ENCODE measurements around the gene ASIC3. TPM values are rescaled to one million over a fixed set of nuclear protein-coding genes. Genes with fewer than 3 reads are reported as not detected.

ASIC3 gene
- total RNA-seq, 2 donors from 2014 or later: 1.7 to 11.0 TPM

GRCh38 chr7:151070574-151070960, 22.2 kb downstream of the ASIC3 start:
- Histone ChIP-seq H3K4me3 (no peak overlapping the region), H3K9me3 (no peaks in the 10 kb centered on the region), H3K27ac (no peak overlapping the region), H3K4me1 (replicated peaks) (no peaks in the 10 kb centered on the region), H3K27me3 (replicated peaks; ENCODE audit: insufficient read depth) (no peaks in the 10 kb centered on the region), H3K36me3 (peaks cover 11 to 37% of the 10 kb centered on the region in 2 donors)
- TF ChIP-seq POLR2A (IDR thresholded peaks at IDR 0.05) (no peak), POLR2AphosphoS5 (IDR thresholded peaks at IDR 0.05) (no peak), CTCF (IDR thresholded peaks at IDR 0.05) (no peak)
- intact Hi-C loops (cut with DNase I): no loop called here
- 92% methylated on average over 15 of the region's 15 CpGs for WGBS
- DNase-seq (ENCODE audit: low spot score): no peak

DNA sequence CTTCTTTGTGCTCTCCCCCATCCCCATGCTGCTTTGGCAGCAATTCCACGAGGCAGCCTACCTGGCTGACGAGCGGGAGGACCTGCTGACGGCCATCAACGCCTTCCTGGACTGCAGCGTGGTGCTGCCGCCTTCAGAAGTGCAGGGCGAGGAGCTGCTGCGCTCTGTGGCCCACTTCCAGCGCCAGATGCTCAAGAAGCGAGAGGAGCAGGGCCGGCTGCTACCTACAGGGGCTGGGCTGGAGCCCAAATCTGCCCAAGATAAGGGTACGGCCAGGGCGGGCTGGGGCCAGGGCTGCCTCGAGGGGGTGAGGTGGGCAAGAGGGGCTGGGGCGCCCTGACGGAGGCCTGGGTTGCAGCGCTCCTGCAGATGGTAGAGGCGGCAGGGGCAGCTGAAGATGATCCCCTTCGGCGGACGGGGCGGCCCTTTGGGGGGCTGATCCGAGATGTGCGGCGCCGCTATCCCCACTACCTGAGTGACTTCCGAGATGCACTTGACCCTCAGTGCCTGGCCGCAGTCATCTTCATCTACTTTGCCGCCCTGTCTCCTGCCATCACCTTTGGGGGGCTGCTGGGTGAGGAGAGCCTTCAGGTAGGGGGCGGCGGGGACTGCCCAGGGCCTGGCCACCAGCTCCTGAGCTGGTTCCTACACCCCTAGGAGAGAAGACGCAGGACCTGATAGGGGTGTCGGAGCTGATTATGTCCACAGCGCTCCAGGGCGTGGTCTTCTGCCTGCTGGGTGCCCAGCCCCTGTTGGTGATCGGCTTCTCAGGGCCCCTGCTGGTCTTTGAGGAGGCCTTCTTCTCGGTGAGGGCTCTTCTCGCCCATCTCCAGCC, 22.9 kb downstream of the ASIC3 start:
- H3K9me3 ChIP-seq: no peaks in the 10 kb centered on the region
- H3K27ac ChIP-seq: no peak overlapping the region
- H3K4me1 ChIP-seq (replicated peaks): no peaks in the 10 kb centered on the region
- no peaks in the 10 kb centered on the region for H3K27me3 ChIP-seq (replicated peaks; ENCODE audit: insufficient read depth)
- 90% methylated on average over 39 of the region's 39 CpGs for WGBS
- peaks cover 10 to 38% of the 10 kb centered on the region in 2 donors for H3K36me3 ChIP-seq
- no peak for DNase-seq (ENCODE audit: low spot score)
- TF ChIP-seq POLR2A (IDR thresholded peaks at IDR 0.05): no peak
- no peak overlapping the region for H3K4me3 ChIP-seq
- intact Hi-C loops (cut with DNase I): no loop called here

DNA sequence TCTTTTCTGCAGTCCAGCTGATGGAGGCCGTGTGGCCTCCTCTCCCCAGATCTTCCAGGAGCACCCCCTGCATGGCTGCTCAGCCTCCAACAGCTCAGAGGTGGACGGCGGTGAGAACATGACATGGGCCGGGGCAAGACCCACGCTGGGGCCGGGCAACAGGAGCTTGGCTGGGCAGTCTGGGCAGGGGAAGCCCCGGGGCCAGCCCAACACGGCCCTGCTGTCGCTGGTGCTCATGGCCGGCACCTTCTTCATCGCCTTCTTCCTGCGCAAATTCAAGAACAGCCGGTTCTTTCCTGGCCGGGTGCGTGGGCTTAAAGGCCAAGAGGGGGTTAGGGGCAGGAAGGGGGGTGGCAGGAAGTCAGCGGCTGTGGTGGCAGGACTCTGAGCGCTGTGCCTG, 25.7 kb downstream of the ASIC3 start:
- H3K27me3 ChIP-seq (replicated peaks; ENCODE audit: insufficient read depth): no peaks in the 10 kb centered on the region
- 90% methylated on average over 17 of the region's 17 CpGs for WGBS
- no peak for DNase-seq (ENCODE audit: low spot score)
- no peak for TF ChIP-seq POLR2A (IDR thresholded peaks at IDR 0.05)
- TF ChIP-seq POLR2AphosphoS5 (IDR thresholded peaks at IDR 0.05): no peak
- TF ChIP-seq CTCF (IDR thresholded peaks at IDR 0.05): no peak
- no peak overlapping the region for H3K27ac ChIP-seq
- H3K4me3 ChIP-seq: no peak overlapping the region
- intact Hi-C loops (cut with DNase I): no loop called here
- no peaks in the 10 kb centered on the region for H3K4me1 ChIP-seq (replicated peaks)
- H3K36me3 ChIP-seq: peaks cover 10 to 29% of the 10 kb centered on the region in 2 donors
- H3K9me3 ChIP-seq: no peaks in the 10 kb centered on the region

DNA sequence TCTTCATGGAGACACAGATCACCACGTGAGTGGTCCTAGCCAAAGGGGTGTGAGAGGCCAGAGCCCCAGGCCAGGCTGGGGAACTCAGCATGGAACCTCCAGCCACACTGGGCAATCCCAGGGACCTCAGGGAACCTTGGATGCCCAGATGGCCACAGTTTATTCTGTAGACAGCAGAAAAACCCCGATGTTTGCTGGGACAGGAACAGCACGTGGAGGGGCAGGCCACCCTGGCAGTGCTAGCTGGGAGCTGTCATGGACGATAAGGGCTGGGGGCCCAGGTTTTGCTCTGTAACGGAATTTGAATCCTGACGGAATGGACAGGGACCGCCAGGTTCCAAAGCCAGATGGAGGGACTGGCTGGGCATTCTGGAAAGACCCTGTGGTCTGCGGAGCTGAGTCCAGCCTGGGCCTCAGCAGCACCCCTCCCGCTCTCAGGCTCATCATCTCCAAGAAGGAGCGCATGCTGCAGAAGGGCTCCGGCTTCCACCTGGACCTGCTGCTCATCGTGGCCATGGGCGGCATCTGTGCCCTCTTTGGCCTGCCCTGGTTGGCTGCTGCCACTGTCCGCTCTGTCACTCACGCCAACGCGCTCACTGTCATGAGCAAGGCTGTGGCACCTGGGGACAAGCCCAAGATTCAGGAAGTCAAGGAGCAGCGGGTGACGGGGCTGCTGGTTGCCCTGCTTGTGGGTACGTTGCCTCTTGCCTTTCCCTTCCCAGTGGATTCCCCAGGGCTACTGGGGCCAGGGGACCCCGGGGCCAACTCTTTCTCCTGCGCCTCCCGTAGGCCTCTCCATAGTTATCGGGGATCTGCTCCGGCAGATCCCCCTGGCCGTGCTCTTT, 26.7 kb downstream of the ASIC3 start:
- 84% methylated on average over 22 of the region's 26 CpGs for WGBS
- Histone ChIP-seq H3K36me3 (peaks cover 8 to 21% of the 10 kb centered on the region in 2 donors), H3K9me3 (no peaks in the 10 kb centered on the region), H3K27ac (no peak overlapping the region), H3K4me3 (no peak overlapping the region), H3K4me1 (replicated peaks) (peaks cover 6% of the 10 kb centered on the region), H3K27me3 (replicated peaks; ENCODE audit: insufficient read depth) (no peaks in the 10 kb centered on the region)
- TF ChIP-seq POLR2AphosphoS5 (IDR thresholded peaks at IDR 0.05): no peak
- TF ChIP-seq CTCF (IDR thresholded peaks at IDR 0.05): no peak
- TF ChIP-seq POLR2A (IDR thresholded peaks at IDR 0.05): no peak
- intact Hi-C loops (cut with DNase I): no loop called here
- no peak for DNase-seq (ENCODE audit: low spot score)

DNA sequence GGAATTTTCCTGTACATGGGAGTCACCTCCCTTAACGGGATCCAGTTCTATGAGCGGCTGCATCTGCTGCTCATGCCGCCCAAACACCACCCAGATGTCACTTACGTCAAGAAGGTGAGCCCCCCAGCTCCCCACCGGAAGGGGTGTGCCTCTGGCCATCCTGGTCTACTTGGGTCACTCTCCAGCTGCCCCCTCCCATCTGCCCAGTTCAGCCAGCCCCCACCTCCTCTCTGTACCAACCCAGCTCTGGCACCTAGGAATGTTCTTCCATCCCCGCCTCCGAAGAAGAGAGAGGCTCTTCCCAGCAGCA, 27.3 kb downstream of the ASIC3 start:
- intact Hi-C loops (cut with DNase I): no loop called here
- no peak for DNase-seq (ENCODE audit: low spot score)
- 70% methylated on average over 7 of the region's 7 CpGs for WGBS
- Histone ChIP-seq H3K36me3 (peaks cover 2 to 15% of the 10 kb centered on the region in 2 donors), H3K9me3 (no peaks in the 10 kb centered on the region), H3K27me3 (replicated peaks; ENCODE audit: insufficient read depth) (no peaks in the 10 kb centered on the region), H3K27ac (no peak overlapping the region), H3K4me1 (replicated peaks) (peaks cover 6% of the 10 kb centered on the region), H3K4me3 (no peak overlapping the region)
- TF ChIP-seq CTCF (IDR thresholded peaks at IDR 0.05) (no peak), POLR2AphosphoS5 (IDR thresholded peaks at IDR 0.05) (no peak), POLR2A (IDR thresholded peaks at IDR 0.05) (no peak)

Data from prostate gland (tissue), 2 donors.